KMS-11 (cell line): ENCODE results near the gene GNAI3.

Source experiments
- H2AFZ ChIP-seq: fragments of 200-600 bp; sonication (generic); 2 replicates; pipeline ENCODE4 v1.6.1; 2016; ENCODE audit warnings: antibody characterized with exemption, mixed run types, low read depth
- H3K27ac ChIP-seq: fragments of 200-600 bp; sonication (generic); 2 replicates; pipeline ENCODE4 v1.6.1; 2016; ENCODE audit warnings: mild to moderate bottlenecking, mixed run types
- H3K27me3 ChIP-seq: fragments of 200-600 bp; sonication (generic); 2 replicates; pipeline ENCODE4 v1.6.1; 2017; ENCODE audit warnings: mild to moderate bottlenecking, low read depth, mixed run types, moderate library complexity; ENCODE audit not compliant: insufficient read depth
- H3K36me3 ChIP-seq: fragments of 200-600 bp; sonication (generic); 2 replicates; pipeline ENCODE4 v1.6.1; 2017; ENCODE audit warnings: mild to moderate bottlenecking, mixed run types; ENCODE audit not compliant: insufficient read depth
- H3K4me1 ChIP-seq: fragments of 200-600 bp; sonication (generic); 2 replicates; pipeline ENCODE4 v1.6.1; 2016; ENCODE audit warnings: mild to moderate bottlenecking, low read depth, mixed run types; ENCODE audit not compliant: poor library complexity, severe bottlenecking
- H3K4me2 ChIP-seq: fragments of 200-600 bp; sonication (generic); 2 replicates; pipeline ENCODE4 v1.7.0; 2016; ENCODE audit warnings: mild to moderate bottlenecking, mixed run types
- H3K4me3 ChIP-seq: fragments of 200-600 bp; sonication (generic); IDR thresholded peaks from 2 replicates; pipeline ENCODE4 v1.6.1; 2017; ENCODE audit warnings: low read depth, low read length, mixed read lengths; ENCODE audit not compliant: insufficient read depth
- H3K79me2 ChIP-seq: fragments of 200-600 bp; sonication (generic); 2 replicates; pipeline ENCODE4 v1.6.1; 2016; ENCODE audit warnings: low read depth, mixed run types; ENCODE audit not compliant: insufficient read depth
- H3K9ac ChIP-seq: fragments of 200-600 bp; sonication (generic); 2 replicates; pipeline ENCODE4 v1.6.1; 2016; ENCODE audit warnings: mild to moderate bottlenecking, mixed run types
- H4K20me1 ChIP-seq: fragments of 200-600 bp; sonication (generic); 2 replicates; pipeline ENCODE4 v1.6.1; 2016; ENCODE audit warnings: mild to moderate bottlenecking, mixed run types; ENCODE audit not compliant: insufficient read depth
- TF ChIP-seq, protein P1 (sequence below): fragments of 200-600 bp; sonication (generic); conservative IDR thresholded peaks from 2 replicates; pipeline ENCODE4 v1.6.1; 2017; ENCODE audit warnings: low read depth, mild to moderate bottlenecking, antibody characterized with exemption, low read length, moderate library complexity, mixed read lengths

Gene GNAI3

DNA sequence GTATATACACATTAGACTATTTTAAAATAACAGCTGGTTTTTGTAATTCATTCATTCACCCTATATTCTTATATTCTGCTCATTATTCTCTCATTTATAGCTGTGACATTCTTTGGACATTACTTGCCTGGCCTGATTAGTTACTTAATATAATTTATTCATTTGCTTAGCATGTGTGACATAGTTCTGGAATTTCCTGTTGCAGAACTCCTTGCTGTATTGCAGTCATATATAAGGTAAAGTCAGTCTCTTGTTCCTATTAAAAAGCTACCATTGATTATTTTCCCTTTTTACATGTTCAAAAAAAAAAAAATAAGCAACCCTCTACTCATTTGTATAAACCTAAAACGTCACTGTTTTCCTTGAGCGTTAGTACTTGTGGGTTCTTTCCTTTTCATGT is 47.1 kb downstream of the GNAI3 start:
- Histone ChIP-seq H3K4me1 (no peaks in the 10 kb centered on the region), H3K4me2 (no peak overlapping the region), H3K27me3 (no peaks in the 10 kb centered on the region), H2AFZ (no peak overlapping the region), H3K27ac (no peak overlapping the region), H3K79me2 (no peaks in the 10 kb centered on the region), H3K36me3 (no peaks in the 10 kb centered on the region), H3K4me3 (no peak overlapping the region), H4K20me1 (no peaks in the 10 kb centered on the region), H3K9ac (no peak overlapping the region)
- TF ChIP-seq, protein P1, sequence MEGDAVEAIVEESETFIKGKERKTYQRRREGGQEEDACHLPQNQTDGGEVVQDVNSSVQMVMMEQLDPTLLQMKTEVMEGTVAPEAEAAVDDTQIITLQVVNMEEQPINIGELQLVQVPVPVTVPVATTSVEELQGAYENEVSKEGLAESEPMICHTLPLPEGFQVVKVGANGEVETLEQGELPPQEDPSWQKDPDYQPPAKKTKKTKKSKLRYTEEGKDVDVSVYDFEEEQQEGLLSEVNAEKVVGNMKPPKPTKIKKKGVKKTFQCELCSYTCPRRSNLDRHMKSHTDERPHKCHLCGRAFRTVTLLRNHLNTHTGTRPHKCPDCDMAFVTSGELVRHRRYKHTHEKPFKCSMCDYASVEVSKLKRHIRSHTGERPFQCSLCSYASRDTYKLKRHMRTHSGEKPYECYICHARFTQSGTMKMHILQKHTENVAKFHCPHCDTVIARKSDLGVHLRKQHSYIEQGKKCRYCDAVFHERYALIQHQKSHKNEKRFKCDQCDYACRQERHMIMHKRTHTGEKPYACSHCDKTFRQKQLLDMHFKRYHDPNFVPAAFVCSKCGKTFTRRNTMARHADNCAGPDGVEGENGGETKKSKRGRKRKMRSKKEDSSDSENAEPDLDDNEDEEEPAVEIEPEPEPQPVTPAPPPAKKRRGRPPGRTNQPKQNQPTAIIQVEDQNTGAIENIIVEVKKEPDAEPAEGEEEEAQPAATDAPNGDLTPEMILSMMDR, result no peak

- no peaks in the 10 kb centered on the region for H3K4me1 ChIP-seq
- H3K4me3 ChIP-seq, result no peak overlapping the region
- no peaks in the 10 kb centered on the region for H3K36me3 ChIP-seq
- H2AFZ ChIP-seq, result no peak overlapping the region
- no peak overlapping the region for H3K9ac ChIP-seq
- H4K20me1 ChIP-seq, result no peaks in the 10 kb centered on the region
- no peak overlapping the region for H3K4me2 ChIP-seq
- no peaks in the 10 kb centered on the region for H3K27me3 ChIP-seq
- no peaks in the 10 kb centered on the region for H3K79me2 ChIP-seq
- H3K27ac ChIP-seq, result no peak overlapping the region
- TF ChIP-seq, protein P1, result no peak
Measured at GRCh38 chr1:109598156-109598555, 49.7 kb downstream of the GNAI3 start.

DNA sequence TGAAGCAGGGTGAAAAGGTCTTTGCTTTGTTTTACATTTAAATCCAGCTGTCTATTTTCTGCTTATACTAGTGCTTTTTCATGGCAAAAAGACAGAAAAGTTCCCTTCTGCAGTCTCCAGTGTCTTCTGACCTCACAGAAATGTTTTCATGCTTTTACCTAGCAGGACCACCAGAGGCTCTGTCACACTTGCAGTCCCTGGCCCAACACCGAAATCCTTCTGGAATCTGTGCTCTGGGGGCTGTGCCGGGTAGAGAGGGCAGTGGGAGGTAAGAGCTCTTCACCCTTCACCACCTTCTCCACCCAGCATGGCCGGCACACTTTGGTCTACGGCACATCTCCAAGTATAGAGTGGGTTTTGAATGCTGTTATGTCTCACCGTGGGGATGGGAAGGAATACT is 50.2 kb downstream of the GNAI3 start:
- H3K79me2 ChIP-seq, result no peaks in the 10 kb centered on the region
- H2AFZ ChIP-seq, result no peak overlapping the region

DNA sequence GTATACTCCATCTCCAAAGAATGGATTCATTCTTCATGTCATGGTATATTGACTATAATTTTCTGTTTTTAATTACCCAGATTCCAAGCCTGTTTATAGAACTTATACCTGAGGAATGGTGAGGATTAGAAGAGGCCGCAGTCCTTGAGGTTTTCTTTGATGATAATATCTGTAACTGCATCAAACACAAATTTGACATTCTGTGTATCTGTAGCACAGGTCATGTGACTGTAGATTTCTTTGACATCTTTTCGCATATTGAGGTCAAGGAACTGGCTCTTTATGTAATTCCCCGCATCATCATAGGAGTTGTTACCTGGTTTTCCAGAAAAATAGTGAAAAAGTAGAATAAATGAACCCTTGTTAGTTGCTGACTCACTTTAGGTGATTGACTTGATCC is 54.8 kb downstream of the GNAI3 start:
- Histone ChIP-seq H4K20me1 (no peaks in the 10 kb centered on the region), H3K4me1 (no peaks in the 10 kb centered on the region), H3K36me3 (no peaks in the 10 kb centered on the region), H3K79me2 (no peaks in the 10 kb centered on the region), H3K4me2 (no peak overlapping the region), H2AFZ (no peak overlapping the region), H3K9ac (no peak overlapping the region), H3K4me3 (no peak overlapping the region), H3K27ac (no peak overlapping the region), H3K27me3 (no peaks in the 10 kb centered on the region)
- TF ChIP-seq, protein P1, result no peak

More for the DNA sequence above, 50.2 kb downstream of the GNAI3 start:
- Histone ChIP-seq H4K20me1 (no peaks in the 10 kb centered on the region), H3K36me3 (no peaks in the 10 kb centered on the region), H3K27ac (no peak overlapping the region), H3K27me3 (no peaks in the 10 kb centered on the region), H3K4me3 (no peak overlapping the region), H3K4me2 (no peak overlapping the region), H3K9ac (no peak overlapping the region), H3K4me1 (no peaks in the 10 kb centered on the region)
- TF ChIP-seq, protein P1, result peak; percentile 49; the same call in 1 of the 2 replicates
